HG02973 (cell line): Measurements from ENCODE around the gene SLC38A10.

Source experiments
- ATAC-seq: cut with Tn5 transposase; IDR thresholded peaks from one replicate; pipeline ENCODE4 v1.9.1; 2021; ENCODE audit warnings: moderate library complexity; ENCODE audit not compliant: unreplicated experiment

The SLC38A10 gene

GRCh38 chr17:81210868-81211267 lies 84.2 kb downstream of the SLC38A10 start:
- ATAC-seq, result no peak

- no peak for ATAC-seq
Observed at GRCh38 chr17:81210466-81210865, 84.6 kb downstream of the SLC38A10 start.

GRCh38 chr17:81209141-81209540 lies 86.0 kb downstream of the SLC38A10 start:
- ATAC-seq, result no peak

- ATAC-seq, result no peak
Observed at GRCh38 chr17:81208651-81209050, 86.5 kb downstream of the SLC38A10 start.

GRCh38 chr17:81207610-81208581 lies 87.2 kb downstream of the SLC38A10 start:
- no peak for ATAC-seq

GRCh38 chr17:81206657-81207056 lies 88.5 kb downstream of the SLC38A10 start:
- no peak for ATAC-seq

- ATAC-seq, result no peak
Observed at GRCh38 chr17:81206166-81206565, 88.9 kb downstream of the SLC38A10 start.

GRCh38 chr17:81204578-81204977 lies 90.5 kb downstream of the SLC38A10 start:
- no peak for ATAC-seq

GRCh38 chr17:81203136-81203535 lies 92.0 kb downstream of the SLC38A10 start:
- no peak for ATAC-seq

GRCh38 chr17:81202318-81202717 lies 92.8 kb downstream of the SLC38A10 start:
- no peak for ATAC-seq

GRCh38 chr17:81200695-81201580 lies 94.2 kb downstream of the SLC38A10 start:
- ATAC-seq, result no peak

GRCh38 chr17:81200201-81200600 lies 94.9 kb downstream of the SLC38A10 start:
- ATAC-seq, result no peak

- ATAC-seq, result no peak
Observed at GRCh38 chr17:81199482-81199830, 95.7 kb downstream of the SLC38A10 start.

GRCh38 chr17:81198826-81199481 lies 96.2 kb downstream of the SLC38A10 start:
- ATAC-seq, result no peak

- ATAC-seq, result no peak
Observed at GRCh38 chr17:81197831-81198490, 97.1 kb downstream of the SLC38A10 start.

- ATAC-seq, result no peak
Observed at GRCh38 chr17:81197409-81197795, 97.7 kb downstream of the SLC38A10 start.

GRCh38 chr17:81196505-81197408 lies 98.3 kb downstream of the SLC38A10 start:
- no peak for ATAC-seq

- no peak for ATAC-seq
Observed at GRCh38 chr17:81195941-81196495, 99.1 kb downstream of the SLC38A10 start.
